ENCODE data around the gene KIF6. TPM values are rescaled to one million over a fixed set of nuclear protein-coding genes. Genes with fewer than 3 reads are reported as not detected.

Gene KIF6
- total and polyA plus RNA-seq, 4 donors, result 1.1 to 7.8 (median 4.5) TPM

DNA sequence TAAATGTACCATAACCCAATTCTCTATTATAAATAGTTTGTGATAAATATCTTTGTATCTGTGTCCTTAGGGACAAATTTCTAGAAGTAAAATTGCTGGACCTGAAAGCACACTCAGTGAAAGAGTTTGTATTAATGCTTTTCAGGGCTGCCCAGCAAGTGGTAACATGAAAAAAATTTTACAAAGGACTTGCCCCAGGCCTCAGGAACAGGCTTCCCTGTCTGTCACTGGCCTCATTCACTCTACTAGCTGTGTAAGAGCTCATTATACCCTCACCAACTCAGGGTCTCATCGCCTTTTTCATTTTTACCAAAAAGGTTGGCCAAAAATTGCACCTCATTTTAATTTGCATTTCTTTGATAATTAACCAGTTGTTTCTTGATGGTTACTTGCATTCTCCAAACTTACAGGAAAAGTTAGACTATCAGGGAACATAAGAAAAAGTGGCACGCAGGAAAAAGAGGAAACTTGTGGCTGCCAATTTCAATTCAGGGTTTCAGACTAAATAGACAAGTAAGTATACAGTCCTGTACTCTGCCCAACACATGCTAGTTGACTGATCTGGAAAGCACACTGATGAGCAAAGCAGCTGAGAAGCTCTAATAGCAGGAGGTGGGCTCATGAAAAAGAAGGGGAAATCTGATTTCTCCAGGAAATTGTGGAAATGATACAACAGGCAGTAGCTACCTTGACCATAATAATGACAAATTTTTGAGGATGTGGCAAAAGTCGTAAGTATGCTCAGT, 161.5 kb downstream of the KIF6 start:
- WGBS, 2 donors, result 61 to 73% methylated on average over 3 of the region's 3 CpGs

GRCh38 chr6:39561536-39562266, 163.5 kb downstream of the KIF6 start:
- no peaks in the 10 kb centered on the region for H3K36me3 ChIP-seq (ENCODE audit: control insufficient read depth in 4 of 4, insufficient read depth in 4 of 4, low read length in 4 of 4)
- H3K27ac ChIP-seq (ENCODE audit: low read depth in 1 of 2, low read length in 1 of 2), result no peak overlapping the region
- H3K9ac ChIP-seq (ENCODE audit: insufficient read depth in 1 of 2, low read length in 2 of 2), result no peak overlapping the region
- WGBS, 2 donors, result 54 to 70% methylated on average over 5 of the region's 5 CpGs
- H3K9me3 ChIP-seq (ENCODE audit: control insufficient read depth in 4 of 4, insufficient read depth in 3 of 4, low read length in 3 of 4), result no peaks in the 10 kb centered on the region
- DNase-seq (peak in 2 of 3 donors; percentile 41 to 46), ATAC-seq (ENCODE audit: insufficient read depth, low FRiP score) (peak; percentile 27)
- no peak for TF ChIP-seq CTCF (IDR thresholded peaks at IDR 0.05; ENCODE audit: control extremely low read depth, extremely low read depth)
- H3K4me1 ChIP-seq (ENCODE audit: control insufficient read depth in 5 of 5, insufficient read depth in 5 of 5, low read length in 5 of 5), result peaks cover 0 to 74% (median 0%) of the 10 kb centered on the region in 5 donors
- no peak overlapping the region for H3K4me3 ChIP-seq
- no peaks in the 10 kb centered on the region for H3K27me3 ChIP-seq (ENCODE audit: control insufficient read depth in 3 of 3, insufficient read depth in 3 of 3, low read length in 2 of 3)

More for the DNA sequence above, 161.5 kb downstream of the KIF6 start:
- Histone ChIP-seq H3K27me3 (ENCODE audit: control insufficient read depth in 3 of 3, insufficient read depth in 3 of 3, low read length in 2 of 3) (no peaks in the 10 kb centered on the region), H3K27ac (ENCODE audit: low read depth in 1 of 2, low read length in 1 of 2) (no peak overlapping the region), H3K9ac (ENCODE audit: insufficient read depth in 1 of 2, low read length in 2 of 2) (no peak overlapping the region), H3K4me1 (ENCODE audit: control insufficient read depth in 5 of 5, insufficient read depth in 5 of 5, low read length in 5 of 5) (peaks cover 0 to 73% (median 0%) of the 10 kb centered on the region in 5 donors), H3K9me3 (ENCODE audit: control insufficient read depth in 4 of 4, insufficient read depth in 3 of 4, low read length in 3 of 4) (no peaks in the 10 kb centered on the region), H3K4me3 (no peak overlapping the region), H3K36me3 (ENCODE audit: control insufficient read depth in 4 of 4, insufficient read depth in 4 of 4, low read length in 4 of 4) (no peaks in the 10 kb centered on the region)
- no peak for TF ChIP-seq CTCF (IDR thresholded peaks at IDR 0.05; ENCODE audit: control extremely low read depth, extremely low read depth)
- DNase-seq, result no peak
- no peak for ATAC-seq (ENCODE audit: insufficient read depth, low FRiP score)

DNA sequence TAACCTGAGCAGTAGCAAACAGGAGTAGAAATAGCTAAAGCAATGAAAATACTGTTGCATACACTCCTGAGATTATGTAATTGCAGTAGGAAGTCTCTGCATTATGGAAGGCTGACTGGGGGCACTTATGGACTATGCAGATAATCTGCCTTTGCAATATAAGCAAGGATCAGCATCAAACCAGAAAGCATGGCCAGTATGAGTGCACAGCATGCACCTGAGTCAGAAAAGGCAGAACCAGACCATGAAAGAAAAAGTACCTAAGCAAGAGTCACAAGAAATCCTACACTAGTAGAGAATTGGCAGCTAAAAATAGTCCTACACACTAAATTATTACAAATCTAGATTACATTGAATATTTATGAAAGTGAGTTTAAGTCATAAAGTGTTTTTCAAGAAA, 164.3 kb downstream of the KIF6 start:
- Histone ChIP-seq H3K36me3 (ENCODE audit: control insufficient read depth in 4 of 4, insufficient read depth in 4 of 4, low read length in 4 of 4) (no peaks in the 10 kb centered on the region), H3K27me3 (ENCODE audit: control insufficient read depth in 3 of 3, insufficient read depth in 3 of 3, low read length in 2 of 3) (no peaks in the 10 kb centered on the region), H3K4me3 (no peak overlapping the region), H3K9me3 (ENCODE audit: control insufficient read depth in 4 of 4, insufficient read depth in 3 of 4, low read length in 3 of 4) (no peaks in the 10 kb centered on the region), H3K4me1 (ENCODE audit: control insufficient read depth in 5 of 5, insufficient read depth in 5 of 5, low read length in 5 of 5) (peaks cover 0 to 73% (median 0%) of the 10 kb centered on the region in 5 donors), H3K27ac (ENCODE audit: low read depth in 1 of 2, low read length in 1 of 2) (no peak overlapping the region), H3K9ac (ENCODE audit: insufficient read depth in 1 of 2, low read length in 2 of 2) (no peak overlapping the region)
- no peak for TF ChIP-seq CTCF (IDR thresholded peaks at IDR 0.05; ENCODE audit: control extremely low read depth, extremely low read depth)
- no peak for DNase-seq
- ATAC-seq (ENCODE audit: insufficient read depth, low FRiP score), result no peak

All from lung (tissue), 12 donors.